Measurements from ENCODE around the gene PPP2R2C. TPM values are rescaled to one million over a fixed set of nuclear protein-coding genes. Genes with fewer than 3 reads are reported as not detected.
A peak's percentile ranks its signal among the peaks of the same experiment; 100 is the strongest.

The PPP2R2C gene
- total RNA-seq, 3 donors from 2014 or later, result 0.16 to 0.66 (median 0.44) TPM

DNA sequence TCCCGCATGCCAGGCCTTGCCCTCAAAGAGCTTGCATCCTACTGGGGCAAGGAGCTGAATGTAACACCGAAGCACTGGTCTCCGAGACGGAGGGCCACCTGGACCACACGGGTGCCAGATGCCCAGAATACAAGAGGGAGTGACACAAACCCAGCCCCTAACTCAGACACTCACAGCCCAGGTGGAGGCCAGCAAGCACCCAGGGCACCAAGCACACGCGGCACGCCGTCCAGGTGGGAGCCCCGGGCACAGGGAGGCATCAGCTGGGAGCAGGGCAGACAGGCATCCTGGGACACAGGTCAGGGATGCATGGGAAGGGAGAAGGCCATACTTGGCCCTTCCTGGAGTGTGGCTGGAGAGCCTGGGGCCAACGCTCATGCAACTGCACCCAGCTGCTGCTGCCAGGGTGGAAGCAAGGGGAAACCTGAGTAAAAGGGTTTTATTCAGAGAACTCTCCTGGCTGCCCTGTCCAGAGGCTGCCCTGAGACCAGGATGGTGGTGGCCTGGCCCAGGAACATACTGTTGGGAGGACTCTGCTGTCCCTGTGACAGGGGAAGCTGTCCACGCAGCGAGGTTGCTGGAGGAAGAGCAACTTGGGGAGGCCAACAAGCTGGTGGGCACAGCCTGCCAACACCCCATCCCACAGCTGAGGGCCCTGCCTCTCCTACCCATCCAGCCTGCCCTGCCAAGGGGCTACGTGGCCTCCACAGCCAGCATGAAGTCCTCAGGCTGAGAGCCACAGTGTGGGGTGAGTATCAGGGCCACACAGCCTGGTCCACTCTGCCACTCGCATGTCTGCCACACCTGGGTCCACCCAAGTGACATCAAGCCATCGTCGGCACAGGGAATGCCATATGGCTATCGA, 22.2 kb upstream of the PPP2R2C start:
- Histone ChIP-seq H3K4me1 (no peaks in the 10 kb centered on the region), H3K36me3 (no peaks in the 10 kb centered on the region), H3K4me3 (no peak overlapping the region), H3K27ac (no peak overlapping the region), H3K27me3 (peaks cover 0 to 34% of the 10 kb centered on the region in 2 donors), H3K9me3 (peaks cover 5 to 6% of the 10 kb centered on the region in 2 donors)
- DNase-seq (ENCODE audit: low spot score in 2 of 2), result peak in 1 of 2 donors; percentile 50
- intact Hi-C loops (cut with DNase I; ENCODE audit: low total_unique reads), result no loop called here
- TF ChIP-seq POLR2A (IDR thresholded peaks at IDR 0.05), result no peak
- no peak for TF ChIP-seq POLR2AphosphoS5 (IDR thresholded peaks at IDR 0.05)
- TF ChIP-seq, protein P1, sequence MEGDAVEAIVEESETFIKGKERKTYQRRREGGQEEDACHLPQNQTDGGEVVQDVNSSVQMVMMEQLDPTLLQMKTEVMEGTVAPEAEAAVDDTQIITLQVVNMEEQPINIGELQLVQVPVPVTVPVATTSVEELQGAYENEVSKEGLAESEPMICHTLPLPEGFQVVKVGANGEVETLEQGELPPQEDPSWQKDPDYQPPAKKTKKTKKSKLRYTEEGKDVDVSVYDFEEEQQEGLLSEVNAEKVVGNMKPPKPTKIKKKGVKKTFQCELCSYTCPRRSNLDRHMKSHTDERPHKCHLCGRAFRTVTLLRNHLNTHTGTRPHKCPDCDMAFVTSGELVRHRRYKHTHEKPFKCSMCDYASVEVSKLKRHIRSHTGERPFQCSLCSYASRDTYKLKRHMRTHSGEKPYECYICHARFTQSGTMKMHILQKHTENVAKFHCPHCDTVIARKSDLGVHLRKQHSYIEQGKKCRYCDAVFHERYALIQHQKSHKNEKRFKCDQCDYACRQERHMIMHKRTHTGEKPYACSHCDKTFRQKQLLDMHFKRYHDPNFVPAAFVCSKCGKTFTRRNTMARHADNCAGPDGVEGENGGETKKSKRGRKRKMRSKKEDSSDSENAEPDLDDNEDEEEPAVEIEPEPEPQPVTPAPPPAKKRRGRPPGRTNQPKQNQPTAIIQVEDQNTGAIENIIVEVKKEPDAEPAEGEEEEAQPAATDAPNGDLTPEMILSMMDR (IDR thresholded peaks at IDR 0.05), result no peak

DNA sequence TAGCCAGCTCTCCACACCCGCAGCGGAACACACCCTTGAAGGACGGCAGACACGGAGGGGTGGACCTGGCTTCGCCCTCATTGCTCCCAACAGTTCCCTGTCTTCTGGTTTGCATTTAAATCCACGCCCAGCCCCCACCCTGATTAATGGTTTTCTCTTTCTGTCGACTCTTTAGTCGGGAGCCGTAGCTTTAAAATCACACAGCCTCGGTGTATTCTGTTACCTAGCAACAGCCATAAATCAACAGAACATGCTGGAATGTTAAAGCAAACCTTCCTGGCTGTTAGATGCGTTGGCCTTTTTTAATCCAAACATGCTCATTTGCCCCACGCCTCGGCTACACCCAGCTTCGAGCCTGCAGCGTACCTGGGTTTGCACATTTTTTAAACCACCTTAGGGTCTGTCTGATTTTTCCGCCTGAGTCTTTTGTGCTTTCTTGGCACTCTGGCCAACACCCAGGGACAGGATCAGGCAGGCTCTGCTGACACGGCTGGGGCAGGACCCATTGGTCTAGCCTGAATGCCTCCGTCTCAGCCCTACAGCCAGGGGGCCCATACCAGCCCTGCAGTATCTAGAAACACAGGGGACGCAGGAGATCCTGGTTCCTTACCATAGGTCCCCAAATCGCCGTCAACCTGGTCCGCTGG, 21.4 kb upstream of the PPP2R2C start:
- H3K27ac ChIP-seq, result no peak overlapping the region
- H3K36me3 ChIP-seq, result no peaks in the 10 kb centered on the region
- H3K4me3 ChIP-seq, result peak overlapping the region in 2 of 3 donors; percentile 1 to 43
- peak in 1 of 2 donors; percentile 57 for DNase-seq (ENCODE audit: low spot score in 2 of 2)
- H3K4me1 ChIP-seq, result no peaks in the 10 kb centered on the region
- TF ChIP-seq, protein P1 (IDR thresholded peaks at IDR 0.05), result no peak
- TF ChIP-seq POLR2A (IDR thresholded peaks at IDR 0.05) (no peak), POLR2AphosphoS5 (IDR thresholded peaks at IDR 0.05) (no peak)
- H3K9me3 ChIP-seq, result peaks cover 7 to 10% of the 10 kb centered on the region in 2 donors
- H3K27me3 ChIP-seq, result peaks cover 0 to 35% of the 10 kb centered on the region in 2 donors
- intact Hi-C loops (cut with DNase I; ENCODE audit: low total_unique reads), result no loop called here

GRCh38 chr4:6492861-6493657, 20.6 kb upstream of the PPP2R2C start:
- Histone ChIP-seq H3K9me3 (peaks cover 10 to 15% of the 10 kb centered on the region in 2 donors), H3K27me3 (peaks cover 0 to 35% of the 10 kb centered on the region in 2 donors), H3K4me3 (peak overlapping the region in 2 of 3 donors; percentile 1 to 43), H3K36me3 (no peaks in the 10 kb centered on the region), H3K27ac (no peak overlapping the region), H3K4me1 (no peaks in the 10 kb centered on the region)
- DNase-seq (ENCODE audit: low spot score in 2 of 2), result peak in 1 of 2 donors; percentile 28
- TF ChIP-seq, protein P1 (IDR thresholded peaks at IDR 0.05), result no peak
- TF ChIP-seq POLR2A (IDR thresholded peaks at IDR 0.05) (no peak), POLR2AphosphoS5 (IDR thresholded peaks at IDR 0.05) (no peak)
- intact Hi-C loops (cut with DNase I; ENCODE audit: low total_unique reads), result no loop called here

DNA sequence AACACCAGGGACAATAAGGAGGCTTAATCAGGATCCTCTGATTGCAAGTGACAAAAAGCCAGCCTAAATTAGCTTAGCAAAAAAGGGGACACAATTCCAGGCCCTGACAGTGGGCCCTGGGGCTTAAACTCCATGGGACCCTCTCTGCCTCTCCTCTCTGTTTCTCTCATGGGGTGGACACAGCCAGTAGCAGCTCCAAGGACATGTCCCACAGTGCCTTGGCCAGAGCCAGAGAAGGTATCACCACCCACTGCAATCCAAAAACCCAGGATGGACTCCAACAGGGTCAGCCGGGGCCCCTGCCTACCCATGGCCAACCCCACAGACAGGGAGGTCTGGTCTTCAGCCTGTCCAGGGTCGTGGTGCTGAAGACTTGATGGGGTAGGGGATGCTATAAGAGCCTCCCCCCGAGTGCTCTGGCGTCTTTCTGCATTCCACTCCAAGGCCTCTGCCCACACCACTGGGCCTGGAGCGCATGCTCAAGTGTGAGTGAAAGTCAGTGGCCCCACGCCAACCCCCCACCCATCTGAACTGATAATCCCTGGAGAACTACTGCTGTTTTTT, 19.7 kb upstream of the PPP2R2C start:
- Histone ChIP-seq H3K27me3 (peaks cover 0 to 35% of the 10 kb centered on the region in 2 donors), H3K27ac (no peak overlapping the region), H3K36me3 (no peaks in the 10 kb centered on the region), H3K4me3 (no peak overlapping the region), H3K9me3 (peaks cover 10 to 24% of the 10 kb centered on the region in 2 donors), H3K4me1 (no peaks in the 10 kb centered on the region)
- DNase-seq (ENCODE audit: low spot score in 2 of 2), result peak in 1 of 2 donors; percentile 43
- no peak for TF ChIP-seq POLR2AphosphoS5 (IDR thresholded peaks at IDR 0.05)
- no peak for TF ChIP-seq POLR2A (IDR thresholded peaks at IDR 0.05)
- TF ChIP-seq, protein P1 (IDR thresholded peaks at IDR 0.05), result no peak
- intact Hi-C loops (cut with DNase I; ENCODE audit: low total_unique reads), result no loop called here
